ENCODE measurements around the gene CD300E.
"Not testable (repeated sequence)": the region's sequence is repeated elsewhere in the genome, so short reads cannot be mapped to it uniquely, and the experiment has no call there.

Gene CD300E

GRCh38 chr17:74642556-74642955 lies 19.0 kb upstream of the CD300E start:
- H3K4me1 Mint-ChIP-seq, result peaks cover 23% of the 10 kb centered on the region
- H3K27ac Mint-ChIP-seq, result no peak overlapping the region
- DNase-seq, result no peak
- ATAC-seq, result no peak
- no peak overlapping the region for H3K4me3 Mint-ChIP-seq
- peaks cover 27% of the 10 kb centered on the region for H3K27me3 Mint-ChIP-seq
- H3K36me3 Mint-ChIP-seq (ENCODE audit: low read depth), result no peaks in the 10 kb centered on the region
- no peaks in the 10 kb centered on the region for H3K9me3 Mint-ChIP-seq

- DNase-seq (no peak), ATAC-seq (no peak)
- H3K36me3 Mint-ChIP-seq (ENCODE audit: low read depth), result no peaks in the 10 kb centered on the region
- no peak overlapping the region for H3K27ac Mint-ChIP-seq
- peaks cover 27% of the 10 kb centered on the region for H3K27me3 Mint-ChIP-seq
- no peak overlapping the region for H3K4me3 Mint-ChIP-seq
- no peaks in the 10 kb centered on the region for H3K9me3 Mint-ChIP-seq
- H3K4me1 Mint-ChIP-seq, result peaks cover 25% of the 10 kb centered on the region
These were observed 18.4 kb upstream of the CD300E start for GRCh38 chr17:74641958-74642298.

- no peak for DNase-seq
- H3K4me1 Mint-ChIP-seq, result peaks cover 25% of the 10 kb centered on the region
- no peak overlapping the region for H3K27ac Mint-ChIP-seq
- peaks cover 27% of the 10 kb centered on the region for H3K27me3 Mint-ChIP-seq
- H3K9me3 Mint-ChIP-seq, result no peaks in the 10 kb centered on the region
- no peak for ATAC-seq
- no peaks in the 10 kb centered on the region for H3K36me3 Mint-ChIP-seq (ENCODE audit: low read depth)
- H3K4me3 Mint-ChIP-seq, result no peak overlapping the region
These were observed 17.9 kb upstream of the CD300E start for GRCh38 chr17:74641224-74641957.

- Mint-ChIP-seq H3K4me3 (no peak overlapping the region), H3K9me3 (no peaks in the 10 kb centered on the region), H3K27ac (no peak overlapping the region), H3K27me3 (peaks cover 28% of the 10 kb centered on the region), H3K4me1 (peaks cover 25% of the 10 kb centered on the region), H3K36me3 (ENCODE audit: low read depth) (no peaks in the 10 kb centered on the region)
- DNase-seq (no peak), ATAC-seq (peak; percentile 57)
These were observed 16.2 kb upstream of the CD300E start for GRCh38 chr17:74639704-74640151.

GRCh38 chr17:74637926-74638325 lies 14.4 kb upstream of the CD300E start:
- ATAC-seq (no peak), DNase-seq (no peak)
- H3K4me1 Mint-ChIP-seq, result peaks cover 25% of the 10 kb centered on the region
- no peaks in the 10 kb centered on the region for H3K9me3 Mint-ChIP-seq
- H3K4me3 Mint-ChIP-seq, result no peak overlapping the region
- H3K27me3 Mint-ChIP-seq, result peaks cover 29% of the 10 kb centered on the region
- no peak overlapping the region for H3K27ac Mint-ChIP-seq
- no peaks in the 10 kb centered on the region for H3K36me3 Mint-ChIP-seq (ENCODE audit: low read depth)

GRCh38 chr17:74637265-74637664 lies 13.7 kb upstream of the CD300E start:
- Mint-ChIP-seq H3K4me1 (peaks cover 25% of the 10 kb centered on the region), H3K36me3 (ENCODE audit: low read depth) (no peaks in the 10 kb centered on the region), H3K27ac (no peak overlapping the region), H3K27me3 (peaks cover 31% of the 10 kb centered on the region), H3K9me3 (no peaks in the 10 kb centered on the region), H3K4me3 (no peak overlapping the region)
- no peak for ATAC-seq
- no peak for DNase-seq

GRCh38 chr17:74636541-74637085 lies 13.1 kb upstream of the CD300E start:
- ATAC-seq; H3K9me3 Mint-ChIP-seq; H3K27ac Mint-ChIP-seq; H3K36me3 Mint-ChIP-seq (ENCODE audit: low read depth); DNase-seq; H3K4me3 Mint-ChIP-seq: not testable (repeated sequence)
- H3K4me1 Mint-ChIP-seq, result peaks cover 24% of the 10 kb centered on the region
- peaks cover 30% of the 10 kb centered on the region for H3K27me3 Mint-ChIP-seq

- DNase-seq, result no peak
- H3K9me3 Mint-ChIP-seq, result no peaks in the 10 kb centered on the region
- H3K36me3 Mint-ChIP-seq (ENCODE audit: low read depth), result no peaks in the 10 kb centered on the region
- H3K4me3 Mint-ChIP-seq, result no peak overlapping the region
- peaks cover 29% of the 10 kb centered on the region for H3K27me3 Mint-ChIP-seq
- no peak overlapping the region for H3K27ac Mint-ChIP-seq
- peaks cover 23% of the 10 kb centered on the region for H3K4me1 Mint-ChIP-seq
- no peak for ATAC-seq
These were observed 11.9 kb upstream of the CD300E start for GRCh38 chr17:74635418-74635817.

GRCh38 chr17:74633326-74633725 lies 9.8 kb upstream of the CD300E start:
- no peak overlapping the region for H3K27ac Mint-ChIP-seq
- H3K4me1 Mint-ChIP-seq, result peaks cover 8% of the 10 kb centered on the region
- H3K4me3 Mint-ChIP-seq, result no peak overlapping the region
- DNase-seq (no peak), ATAC-seq (no peak)
- H3K9me3 Mint-ChIP-seq, result no peaks in the 10 kb centered on the region
- no peaks in the 10 kb centered on the region for H3K36me3 Mint-ChIP-seq (ENCODE audit: low read depth)
- H3K27me3 Mint-ChIP-seq, result peaks cover 31% of the 10 kb centered on the region

- Mint-ChIP-seq H3K9me3 (no peaks in the 10 kb centered on the region), H3K27ac (no peak overlapping the region)
These were observed 9.1 kb upstream of the CD300E start for GRCh38 chr17:74632617-74633016.

GRCh38 chr17:74631468-74632450 lies 8.2 kb upstream of the CD300E start:
- no peak for ATAC-seq
- peaks cover 35% of the 10 kb centered on the region for H3K27me3 Mint-ChIP-seq
- H3K36me3 Mint-ChIP-seq (ENCODE audit: low read depth), result no peaks in the 10 kb centered on the region

More at GRCh38 chr17:74632617-74633016, 9.1 kb upstream of the CD300E start:
- Mint-ChIP-seq H3K36me3 (ENCODE audit: low read depth) (no peaks in the 10 kb centered on the region), H3K4me1 (peaks cover 7% of the 10 kb centered on the region), H3K27me3 (peaks cover 33% of the 10 kb centered on the region), H3K4me3 (no peak overlapping the region)
- no peak for ATAC-seq
- no peak for DNase-seq

GRCh38 chr17:74630251-74630650 lies 6.7 kb upstream of the CD300E start:
- not testable (repeated sequence) for ATAC-seq; H3K4me1 Mint-ChIP-seq; H3K4me3 Mint-ChIP-seq; H3K27ac Mint-ChIP-seq; H3K9me3 Mint-ChIP-seq; H3K36me3 Mint-ChIP-seq (ENCODE audit: low read depth); DNase-seq
- peaks cover 36% of the 10 kb centered on the region for H3K27me3 Mint-ChIP-seq

More at GRCh38 chr17:74631468-74632450, 8.2 kb upstream of the CD300E start:
- H3K9me3 Mint-ChIP-seq, result no peaks in the 10 kb centered on the region
- H3K27ac Mint-ChIP-seq, result no peak overlapping the region
- DNase-seq, result no peak
- no peak overlapping the region for H3K4me3 Mint-ChIP-seq
- peaks cover 5% of the 10 kb centered on the region for H3K4me1 Mint-ChIP-seq

GRCh38 chr17:74625661-74626060 lies 2.1 kb upstream of the CD300E start:
- ATAC-seq, result no peak
- DNase-seq, result no peak
- Mint-ChIP-seq H3K9me3 (no peaks in the 10 kb centered on the region), H3K36me3 (ENCODE audit: low read depth) (no peaks in the 10 kb centered on the region), H3K4me1 (no peaks in the 10 kb centered on the region), H3K4me3 (no peak overlapping the region), H3K27ac (no peak overlapping the region), H3K27me3 (peaks cover 49% of the 10 kb centered on the region)

- H3K9me3 Mint-ChIP-seq, result no peaks in the 10 kb centered on the region
- ATAC-seq (no peak), DNase-seq (no peak)
- H3K36me3 Mint-ChIP-seq (ENCODE audit: low read depth), result no peaks in the 10 kb centered on the region
- H3K4me3 Mint-ChIP-seq, result no peak overlapping the region
- H3K4me1 Mint-ChIP-seq, result no peaks in the 10 kb centered on the region
- peaks cover 44% of the 10 kb centered on the region for H3K27me3 Mint-ChIP-seq
- H3K27ac Mint-ChIP-seq, result no peak overlapping the region
These were observed 593 bp upstream of the CD300E start for GRCh38 chr17:74624131-74624530.
